Erythroblast (primary cell): ENCODE results near the gene SUSD6.

Experiments used
- GATA1 ChIP-seq: IDR thresholded peaks from 2 replicates; pipeline ENCODE4 v1.6.1; 2011; ENCODE audit warnings: low read depth, mild to moderate bottlenecking, control low read depth, low read length, moderate library complexity
- POLR2A ChIP-seq: IDR thresholded peaks from 2 replicates; pipeline ENCODE4 v1.6.1; 2011; ENCODE audit warnings: mild to moderate bottlenecking, low read length

GRCh38 chr14:69749956-69750355 lies 138.6 kb downstream of the SUSD6 start:
- TF ChIP-seq POLR2A (no peak), GATA1 (no peak)
